Subcutaneous abdominal adipose tissue (tissue), 5 donors: ENCODE measurements around the gene NR0B2.

ENCODE experiments used
- H3K27ac ChIP-seq: one replicate; pipeline ENCODE4 v1.7.0; 2013; ENCODE audit warnings: low read depth, mild to moderate bottlenecking, inconsistent platforms, low read length, moderate library complexity
- H3K27me3 ChIP-seq, 5 donors: one replicate each; pipeline ENCODE4 v1.7.0; 2013; ENCODE audit warnings: low read length in 5 of 5, inconsistent platforms in 1 of 5; ENCODE audit not compliant: control insufficient read depth in 5 of 5, insufficient read depth in 4 of 5
- H3K36me3 ChIP-seq, 5 donors: one replicate each; pipeline ENCODE4 v1.7.0; 2013; ENCODE audit warnings: low read length in 5 of 5; ENCODE audit not compliant: control insufficient read depth in 5 of 5, insufficient read depth in 5 of 5
- H3K4me1 ChIP-seq, 5 donors: one replicate each; pipeline ENCODE4 v1.7.0; 2013; ENCODE audit warnings: low read length in 5 of 5, mild to moderate bottlenecking in 3 of 5, moderate library complexity in 1 of 5; ENCODE audit not compliant: control insufficient read depth in 5 of 5, insufficient read depth in 5 of 5
- H3K4me3 ChIP-seq, 5 donors: one replicate each; pipeline ENCODE4 v1.7.0; 2013; ENCODE audit warnings: low read length in 5 of 5, low read depth in 1 of 5
- H3K9ac ChIP-seq, 5 donors: one replicate each; pipeline ENCODE4 v1.7.0; 2013; ENCODE audit warnings: low read length in 5 of 5, mild to moderate bottlenecking in 4 of 5, moderate library complexity in 3 of 5
- H3K9me3 ChIP-seq, 5 donors: one replicate each; pipeline ENCODE4 v1.7.0; 2013; ENCODE audit warnings: low read length in 5 of 5; ENCODE audit not compliant: control insufficient read depth in 5 of 5
- donor health status: healthy.
- donor health status: healthy.
- donor health status: healthy.
- donor health status: healthy.
- donor health status: healthy.

The NR0B2 gene

GRCh38 chr1:26938659-26939025, 24.9 kb upstream of the NR0B2 start:
- H3K9ac ChIP-seq, result no peak overlapping the region
- no peaks in the 10 kb centered on the region for H3K9me3 ChIP-seq
- H3K4me3 ChIP-seq, result no peak overlapping the region
- no peaks in the 10 kb centered on the region for H3K27me3 ChIP-seq
- peaks cover 4 to 51% (median 44%) of the 10 kb centered on the region in 5 donors for H3K36me3 ChIP-seq
- peaks cover 0 to 2% (median 0%) of the 10 kb centered on the region in 5 donors for H3K4me1 ChIP-seq
- no peak overlapping the region for H3K27ac ChIP-seq

GRCh38 chr1:26938004-26938658, 24.4 kb upstream of the NR0B2 start:
- Histone ChIP-seq H3K4me1 (peaks cover 0 to 2% (median 0%) of the 10 kb centered on the region in 5 donors), H3K27me3 (no peaks in the 10 kb centered on the region)

GRCh38 chr1:26936823-26937222, 23.0 kb upstream of the NR0B2 start:
- H3K4me3 ChIP-seq, result no peak overlapping the region
- H3K4me1 ChIP-seq, result peaks cover 0 to 2% (median 0%) of the 10 kb centered on the region in 5 donors
- H3K9ac ChIP-seq, result no peak overlapping the region
- H3K27me3 ChIP-seq, result no peaks in the 10 kb centered on the region
- no peaks in the 10 kb centered on the region for H3K9me3 ChIP-seq
- H3K27ac ChIP-seq, result no peak overlapping the region
- peaks cover 0 to 39% (median 30%) of the 10 kb centered on the region in 5 donors for H3K36me3 ChIP-seq

More at GRCh38 chr1:26938004-26938658, 24.4 kb upstream of the NR0B2 start:
- Histone ChIP-seq H3K27ac (no peak overlapping the region), H3K9me3 (no peaks in the 10 kb centered on the region), H3K36me3 (peaks cover 0 to 46% (median 39%) of the 10 kb centered on the region in 5 donors), H3K9ac (peak overlapping the region in 1 of 5 donors; percentile 41), H3K4me3 (no peak overlapping the region)

GRCh38 chr1:26932531-26932930, 18.8 kb upstream of the NR0B2 start:
- H3K27me3 ChIP-seq, result no peaks in the 10 kb centered on the region
- no peaks in the 10 kb centered on the region for H3K4me1 ChIP-seq
- H3K36me3 ChIP-seq, result peaks cover 5 to 47% (median 30%) of the 10 kb centered on the region in 5 donors
- H3K27ac ChIP-seq, result no peak overlapping the region
- no peak overlapping the region for H3K9ac ChIP-seq
- no peaks in the 10 kb centered on the region for H3K9me3 ChIP-seq
- H3K4me3 ChIP-seq, result no peak overlapping the region

- Histone ChIP-seq H3K4me1 (peaks cover 1 to 22% (median 18%) of the 10 kb centered on the region in 5 donors), H3K9ac (no peak overlapping the region), H3K36me3 (peaks cover 11 to 38% (median 30%) of the 10 kb centered on the region in 5 donors), H3K9me3 (no peaks in the 10 kb centered on the region), H3K27ac (no peak overlapping the region), H3K4me3 (no peak overlapping the region), H3K27me3 (no peaks in the 10 kb centered on the region)
These were observed 9.9 kb upstream of the NR0B2 start for GRCh38 chr1:26923711-26924110.

GRCh38 chr1:26922901-26923300, 9.1 kb upstream of the NR0B2 start:
- Histone ChIP-seq H3K4me1 (peaks cover 1 to 22% (median 18%) of the 10 kb centered on the region in 5 donors), H3K27ac (no peak overlapping the region), H3K9me3 (no peaks in the 10 kb centered on the region), H3K4me3 (peak overlapping the region in 4 of 5 donors; percentile 83 to 97 (median 92)), H3K27me3 (no peaks in the 10 kb centered on the region), H3K9ac (peak overlapping the region in 3 of 5 donors; percentile 65 to 97 (median 94)), H3K36me3 (peaks cover 9 to 34% (median 26%) of the 10 kb centered on the region in 5 donors)

GRCh38 chr1:26922431-26922729, 8.6 kb upstream of the NR0B2 start:
- H3K27ac ChIP-seq, result peak overlapping the region; percentile 100

GRCh38 chr1:26921540-26922430, 8.0 kb upstream of the NR0B2 start, which contains the start of gene NUDC:
TSS of gene NUDC (plus strand) at chr1:26921743. CDS start at chr1:26921849, 106 bp downstream.
- peak within 1 kb of the TSS; percentile 100 for H3K27ac ChIP-seq
- H3K27me3 ChIP-seq, result no peaks in the 10 kb centered on the region
- H3K9ac ChIP-seq, result peak within 1 kb of the TSS; percentile 65 to 99 (median 96)
- peak within 1 kb of the TSS; percentile 83 to 97 (median 91) for H3K4me3 ChIP-seq
- H3K4me1 ChIP-seq, result peaks cover 1 to 22% (median 18%) of the 10 kb centered on the region in 5 donors
- no peaks in the 10 kb centered on the region for H3K9me3 ChIP-seq
- peaks cover 9 to 26% (median 16%) of the 10 kb centered on the region in 5 donors for H3K36me3 ChIP-seq

More at GRCh38 chr1:26922431-26922729, 8.6 kb upstream of the NR0B2 start:
- Histone ChIP-seq H3K9ac (peak overlapping the region; percentile 16 to 97 (median 94)), H3K27me3 (no peaks in the 10 kb centered on the region), H3K36me3 (peaks cover 9 to 32% (median 22%) of the 10 kb centered on the region in 5 donors), H3K9me3 (no peaks in the 10 kb centered on the region), H3K4me3 (peak overlapping the region; percentile 83 to 97 (median 91)), H3K4me1 (peaks cover 1 to 22% (median 18%) of the 10 kb centered on the region in 5 donors)

GRCh38 chr1:26921126-26921539, 7.4 kb upstream of the NR0B2 start:
- H3K27me3 ChIP-seq, result no peaks in the 10 kb centered on the region
- peaks cover 6 to 19% (median 13%) of the 10 kb centered on the region in 5 donors for H3K36me3 ChIP-seq
- H3K27ac ChIP-seq, result peak overlapping the region; percentile 100
- peaks cover 1 to 22% (median 18%) of the 10 kb centered on the region in 5 donors for H3K4me1 ChIP-seq
- H3K9me3 ChIP-seq, result no peaks in the 10 kb centered on the region
- H3K4me3 ChIP-seq, result peak overlapping the region; percentile 58 to 97 (median 83)
- H3K9ac ChIP-seq, result peak overlapping the region; percentile 36 to 99 (median 94)
